Embryonic facial prominence (tissue), 1 donor: ENCODE results near the gene SCGB1D1.

Experiments
- DNase-seq: peaks from one replicate; pipeline ENCODE4 v3.0.0-alpha.2; 2016; ENCODE audit errors: extremely low spot score

SCGB1D1 gene

GRCh38 chr11:62233730-62234129 is 43.7 kb downstream of the SCGB1D1 start:
- DNase-seq, result no peak

DNA sequence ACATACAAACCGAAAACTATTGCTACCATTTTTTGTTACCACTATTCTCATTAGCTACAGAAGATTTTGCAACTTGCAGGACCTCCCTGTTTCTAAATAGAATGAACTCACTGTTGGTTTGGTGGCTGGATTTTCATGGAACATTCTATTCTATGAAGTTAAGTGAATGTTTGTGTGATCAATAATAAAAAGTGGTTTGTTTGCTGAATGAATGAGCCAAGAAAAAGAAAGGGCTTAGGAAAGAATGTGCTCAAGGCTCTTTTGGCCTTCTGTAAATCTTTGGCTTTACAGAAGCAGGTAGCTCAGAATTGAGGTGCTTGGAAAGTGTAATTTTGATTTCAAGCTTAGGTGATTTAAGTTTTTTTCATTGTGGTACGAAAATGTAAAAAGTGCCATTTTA is 46.2 kb downstream of the SCGB1D1 start:
- no peak for DNase-seq

GRCh38 chr11:62237499-62237898 is 47.5 kb downstream of the SCGB1D1 start:
- no peak for DNase-seq

- no peak for DNase-seq
These were observed 48.1 kb downstream of the SCGB1D1 start for GRCh38 chr11:62238151-62238550.

GRCh38 chr11:62241095-62241494 is 51.1 kb downstream of the SCGB1D1 start:
- no peak for DNase-seq

DNA sequence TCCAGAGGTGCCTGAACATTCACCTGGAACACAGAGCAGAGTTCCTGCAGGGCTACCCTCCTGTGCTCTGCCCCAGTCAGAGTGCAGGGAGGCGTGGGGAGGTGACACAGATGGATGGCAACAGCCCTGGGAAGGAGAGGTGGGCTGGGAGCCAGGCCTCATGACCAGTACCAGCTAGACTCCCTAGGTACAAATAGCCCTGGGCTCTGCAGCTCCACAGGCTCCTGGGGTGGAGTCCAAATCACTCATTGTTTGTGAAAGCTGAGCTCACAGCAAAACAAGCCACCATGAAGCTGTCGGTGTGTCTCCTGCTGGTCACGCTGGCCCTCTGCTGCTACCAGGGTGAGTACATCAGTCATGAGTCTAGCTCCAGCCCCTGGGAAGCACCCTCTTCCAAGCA is 52.0 kb downstream of the SCGB1D1 start, which contains the start of gene SCGB1D2:
SCGB1D2 (plus strand) TSS at position 219 of the 400 bp plus-strand sequence; CDS start at position 288, 69 bp downstream.
- no peak for DNase-seq
